Retinal pigment epithelial cell (primary cell): ENCODE results near the gene PHKA2.

Source experiments
- DNase-seq: peaks from one replicate; pipeline ENCODE4 v3.0.0-alpha.2; 2010; ENCODE audit warnings: low read depth
- H3K4me3 ChIP-seq: 2 replicates; pipeline ENCODE4 v1.5.1; 2011; ENCODE audit warnings: mild to moderate bottlenecking, low read length, control low read depth, moderate library complexity
- CTCF ChIP-seq: conservative IDR thresholded peaks from 2 replicates; pipeline ENCODE4 v1.5.1; 2011; ENCODE audit warnings: low read depth, low read length, control low read depth, inconsistent platforms

Gene PHKA2

DNA sequence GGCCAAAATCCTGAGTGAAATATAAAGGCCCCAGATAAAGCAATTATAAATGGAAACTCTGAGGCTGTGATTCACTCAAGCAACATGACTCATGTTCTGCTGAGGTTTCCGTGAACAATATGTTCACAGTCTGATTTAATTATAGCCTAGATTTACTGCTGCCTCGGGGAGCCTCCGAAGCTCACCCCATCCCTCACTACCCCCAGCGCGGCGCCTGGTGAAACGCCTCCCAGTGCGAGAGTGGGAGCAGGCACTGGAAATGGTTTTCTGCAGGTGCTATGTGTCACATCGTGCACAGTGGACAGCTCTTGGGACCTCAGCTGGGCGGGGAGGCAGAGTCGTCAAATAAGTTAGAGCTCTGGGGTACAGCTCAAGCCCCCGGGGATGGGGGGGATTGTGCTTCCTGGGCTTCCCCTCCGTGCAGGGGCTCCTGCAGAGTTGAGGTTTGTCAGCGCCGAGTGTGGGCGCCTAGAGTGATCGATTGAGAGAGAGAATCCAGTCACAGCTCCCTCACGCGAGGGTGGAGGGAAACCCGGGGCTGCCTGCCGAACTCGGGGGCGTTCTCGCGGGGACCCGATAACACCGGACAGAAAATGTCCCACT lies 110.6 kb downstream of the PHKA2 start:
- TF ChIP-seq CTCF = no peak
- peak; percentile 20 for DNase-seq
- no peak overlapping the region for H3K4me3 ChIP-seq

DNA sequence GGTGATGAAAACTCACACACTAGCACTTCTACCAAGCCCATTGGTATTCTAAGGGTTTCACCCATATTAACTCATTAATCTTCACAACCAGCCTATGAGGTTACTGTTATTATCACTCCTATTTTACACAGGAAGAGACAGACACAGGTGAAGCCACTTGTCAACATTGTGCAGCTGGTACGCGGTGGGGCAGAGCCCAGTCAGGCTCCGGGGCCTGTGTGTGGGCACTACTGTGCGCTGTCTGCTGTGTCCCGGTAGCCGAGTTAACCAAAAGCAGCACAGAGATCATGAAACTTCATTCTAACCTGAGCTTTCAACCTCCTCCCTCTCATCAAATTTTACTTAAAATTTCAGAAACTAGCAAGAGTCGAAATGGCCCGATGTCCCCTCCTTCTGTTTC lies 111.3 kb downstream of the PHKA2 start:
- no peak for DNase-seq
- TF ChIP-seq CTCF = no peak
- no peak overlapping the region for H3K4me3 ChIP-seq

DNA sequence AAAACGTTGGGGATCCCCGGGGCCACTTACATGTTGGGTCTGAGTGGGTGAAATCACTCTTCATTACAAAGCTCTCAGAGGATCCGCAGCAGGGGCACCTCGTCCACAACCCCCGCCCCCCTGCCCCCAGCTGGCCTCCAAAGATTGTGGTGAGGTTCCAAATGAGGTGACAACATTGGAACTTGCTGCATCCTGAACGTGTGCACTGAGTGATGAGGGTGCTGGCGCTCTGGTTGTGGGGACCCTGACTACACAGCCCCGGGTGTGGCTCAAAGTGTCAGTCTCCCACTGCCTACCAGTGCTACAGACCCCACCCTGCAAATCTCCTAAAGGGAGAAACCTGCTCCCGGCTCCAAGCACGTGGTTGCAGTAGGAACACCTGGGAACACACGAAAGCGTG lies 111.9 kb downstream of the PHKA2 start:
- no peak for TF ChIP-seq CTCF
- no peak for DNase-seq

GRCh38 chrX:18871161-18871890 lies 112.6 kb downstream of the PHKA2 start:
- no peak for TF ChIP-seq CTCF
- DNase-seq = no peak
- H3K4me3 ChIP-seq = no peak overlapping the region

More for the DNA sequence above, 111.9 kb downstream of the PHKA2 start:
- no peak overlapping the region for H3K4me3 ChIP-seq

- no peak overlapping the region for H3K4me3 ChIP-seq
- TF ChIP-seq CTCF = no peak
- no peak for DNase-seq
Measured at GRCh38 chrX:18864390-18864920, 119.5 kb downstream of the PHKA2 start.

- no peak overlapping the region for H3K4me3 ChIP-seq
- no peak for TF ChIP-seq CTCF
- no peak for DNase-seq
Measured at GRCh38 chrX:18861511-18861910, 122.4 kb downstream of the PHKA2 start.

DNA sequence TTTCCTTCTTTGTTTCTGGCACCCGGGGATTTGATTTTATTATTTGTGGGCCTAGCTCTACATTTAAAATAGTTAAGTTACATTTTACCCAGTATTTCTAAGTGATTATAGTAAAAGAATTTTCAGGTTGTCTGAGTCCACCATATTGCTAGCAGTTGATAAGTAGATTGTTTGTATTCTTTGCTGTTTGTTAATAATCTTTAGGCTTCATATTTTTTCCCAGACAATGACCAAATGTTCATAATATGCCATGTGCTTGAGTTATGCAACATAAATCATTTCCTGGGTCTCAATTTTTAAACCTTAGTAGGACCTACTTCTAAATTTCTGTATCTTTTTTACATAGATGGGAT lies 127.3 kb downstream of the PHKA2 start:
- no peak for TF ChIP-seq CTCF
- DNase-seq = no peak
- no peak overlapping the region for H3K4me3 ChIP-seq
